Mesodermal cell (in vitro differentiated cells): ENCODE data around the gene PAQR5.
A peak's percentile ranks its signal among the peaks of the same experiment; 100 is the strongest.
"Not testable (repeated sequence)": the region's sequence is repeated elsewhere in the genome, so short reads cannot be mapped to it uniquely, and the experiment has no call there.

ENCODE experiments used
- H3K27ac ChIP-seq: 2 replicates; pipeline ENCODE4 v1.7.0; 2013; ENCODE audit warnings: mild to moderate bottlenecking, low read depth, low read length, moderate library complexity; ENCODE audit not compliant: severe bottlenecking
- H3K36me3 ChIP-seq: 2 replicates; pipeline ENCODE4 v1.7.1; 2013; ENCODE audit warnings: mild to moderate bottlenecking, low read length, moderate library complexity; ENCODE audit not compliant: control insufficient read depth, insufficient read depth
- H3K4me1 ChIP-seq: one replicate; pipeline ENCODE4 v1.7.1; 2013; ENCODE audit warnings: mild to moderate bottlenecking, low read length; ENCODE audit not compliant: insufficient read depth, control insufficient read depth, poor library complexity, severe bottlenecking
- H3K4me3 ChIP-seq: 2 replicates; pipeline ENCODE4 v1.7.0; 2013; ENCODE audit warnings: low read length, control low read depth, mild to moderate bottlenecking; ENCODE audit not compliant: insufficient read depth, poor library complexity, severe bottlenecking; ENCODE audit errors: extremely low read depth
- H3K9me3 ChIP-seq: 2 replicates; pipeline ENCODE4 v1.7.1; 2013; ENCODE audit warnings: mild to moderate bottlenecking, low read length, moderate library complexity; ENCODE audit not compliant: control insufficient read depth
- WGBS, 2 experiments: methylation state at CpG; one replicate each; pipeline ENCODE4 v1.1.5; 2013; ENCODE audit warnings: missing lambda C conversion rate in 2 of 2; ENCODE audit not compliant: insufficient coverage in 2 of 2; 5-methylcytosine and 5-hydroxymethylcytosine counted together

Gene PAQR5

GRCh38 chr15:69293741-69294615, 4.7 kb upstream of the PAQR5 start:
- 87 to 96% methylated on average over 10 to 11 of the region's 11 CpGs for WGBS, 2 experiments
- H3K4me3 ChIP-seq: no peak overlapping the region
- H3K9me3 ChIP-seq: no peaks in the 10 kb centered on the region
- H3K27ac ChIP-seq: no peak overlapping the region
- H3K36me3 ChIP-seq: no peaks in the 10 kb centered on the region
- no peaks in the 10 kb centered on the region for H3K4me1 ChIP-seq

- Histone ChIP-seq H3K4me1 (no peaks in the 10 kb centered on the region), H3K9me3 (no peaks in the 10 kb centered on the region), H3K4me3 (no peak overlapping the region), H3K36me3 (no peaks in the 10 kb centered on the region), H3K27ac (no peak overlapping the region)
- WGBS, 2 experiments: 88 to 90% methylated on average over 6 of the region's 6 CpGs
Observed at GRCh38 chr15:69296606-69297005, 2.1 kb upstream of the PAQR5 start.

- WGBS, 2 experiments: 93 to 95% methylated on average over 9 to 10 of the region's 10 CpGs
- no peaks in the 10 kb centered on the region for H3K9me3 ChIP-seq
- H3K36me3 ChIP-seq: no peaks in the 10 kb centered on the region
- no peaks in the 10 kb centered on the region for H3K4me1 ChIP-seq
- no peak overlapping the region for H3K27ac ChIP-seq
- H3K4me3 ChIP-seq: no peak overlapping the region
Observed at GRCh38 chr15:69297642-69298353, 914 bp upstream of the PAQR5 start.

- Histone ChIP-seq H3K27ac (no peak overlapping the region), H3K4me3 (peak overlapping the region; percentile 43), H3K4me1 (no peaks in the 10 kb centered on the region), H3K36me3 (no peaks in the 10 kb centered on the region), H3K9me3 (no peaks in the 10 kb centered on the region)
- 25 to 85% methylated on average over 1 to 13 of the region's 15 CpGs for WGBS, 2 experiments
Observed at GRCh38 chr15:69298354-69298696, 387 bp upstream of the PAQR5 start.

- Histone ChIP-seq H3K4me3 (peak overlapping the region; percentile 43), H3K36me3 (no peaks in the 10 kb centered on the region), H3K4me1 (no peaks in the 10 kb centered on the region), H3K27ac (no peak overlapping the region), H3K9me3 (no peaks in the 10 kb centered on the region)
- WGBS, 2 experiments: 9 to 12% methylated on average over 5 to 13 of the region's 16 CpGs
Observed at GRCh38 chr15:69299451-69299886, 757 bp downstream of the PAQR5 start.

GRCh38 chr15:69299943-69300588, 1.4 kb downstream of the PAQR5 start:
- peaks cover 3% of the 10 kb centered on the region for H3K9me3 ChIP-seq
- H3K4me1 ChIP-seq: peaks cover 3% of the 10 kb centered on the region
- H3K36me3 ChIP-seq: no peaks in the 10 kb centered on the region
- WGBS, 2 experiments: 30 to 32% methylated on average over 7 to 9 of the region's 9 CpGs
- no peak overlapping the region for H3K4me3 ChIP-seq
- H3K27ac ChIP-seq: no peak overlapping the region

- WGBS, 2 experiments: 91 to 94% methylated on average over 3 to 5 of the region's 8 CpGs
- H3K4me1 ChIP-seq: peaks cover 11% of the 10 kb centered on the region
- not testable (repeated sequence) for H3K4me3 ChIP-seq, H3K27ac ChIP-seq, H3K9me3 ChIP-seq, H3K36me3 ChIP-seq
Observed at GRCh38 chr15:69301101-69301500, 2.4 kb downstream of the PAQR5 start.

- H3K4me1 ChIP-seq: peaks cover 14% of the 10 kb centered on the region
- H3K4me3 ChIP-seq, H3K36me3 ChIP-seq, H3K27ac ChIP-seq, H3K9me3 ChIP-seq: not testable (repeated sequence)
- 60 to 96% methylated on average over 2 to 3 of the region's 6 CpGs for WGBS, 2 experiments
Observed at GRCh38 chr15:69302087-69302486, 3.4 kb downstream of the PAQR5 start.

- H3K27ac ChIP-seq: no peak overlapping the region
- 75% methylated on average over 2 of the region's 3 CpGs; no CpG with 5 or more reads in 1 of the 2 experiments for WGBS, 2 experiments
- no peaks in the 10 kb centered on the region for H3K36me3 ChIP-seq
- peaks cover 14% of the 10 kb centered on the region for H3K4me1 ChIP-seq
- H3K9me3 ChIP-seq: peaks cover 3% of the 10 kb centered on the region
- no peak overlapping the region for H3K4me3 ChIP-seq
Observed at GRCh38 chr15:69302929-69303328, 4.2 kb downstream of the PAQR5 start.

GRCh38 chr15:69303337-69304181, 4.8 kb downstream of the PAQR5 start:
- Histone ChIP-seq H3K36me3 (no peaks in the 10 kb centered on the region), H3K27ac (no peak overlapping the region), H3K4me1 (peaks cover 14% of the 10 kb centered on the region), H3K4me3 (no peak overlapping the region), H3K9me3 (peaks cover 3% of the 10 kb centered on the region)
- WGBS, 2 experiments: 72 to 77% methylated on average over 4 of the region's 6 CpGs
